SK-N-MC (cell line): ENCODE results near the gene ZDHHC7.

Experiments used
- EZH2 ChIP-seq: fragments of 200-600 bp; sonication (generic); IDR thresholded peaks from one replicate; pipeline ENCODE4 v1.6.1; 2017; ENCODE audit warnings: antibody characterized with exemption
- POLR2AphosphoS5 ChIP-seq: IDR thresholded peaks from 2 replicates; pipeline ENCODE4 v1.6.1; 2012; ENCODE audit warnings: mild to moderate bottlenecking, low read depth, low read length, borderline replicate concordance

DNA sequence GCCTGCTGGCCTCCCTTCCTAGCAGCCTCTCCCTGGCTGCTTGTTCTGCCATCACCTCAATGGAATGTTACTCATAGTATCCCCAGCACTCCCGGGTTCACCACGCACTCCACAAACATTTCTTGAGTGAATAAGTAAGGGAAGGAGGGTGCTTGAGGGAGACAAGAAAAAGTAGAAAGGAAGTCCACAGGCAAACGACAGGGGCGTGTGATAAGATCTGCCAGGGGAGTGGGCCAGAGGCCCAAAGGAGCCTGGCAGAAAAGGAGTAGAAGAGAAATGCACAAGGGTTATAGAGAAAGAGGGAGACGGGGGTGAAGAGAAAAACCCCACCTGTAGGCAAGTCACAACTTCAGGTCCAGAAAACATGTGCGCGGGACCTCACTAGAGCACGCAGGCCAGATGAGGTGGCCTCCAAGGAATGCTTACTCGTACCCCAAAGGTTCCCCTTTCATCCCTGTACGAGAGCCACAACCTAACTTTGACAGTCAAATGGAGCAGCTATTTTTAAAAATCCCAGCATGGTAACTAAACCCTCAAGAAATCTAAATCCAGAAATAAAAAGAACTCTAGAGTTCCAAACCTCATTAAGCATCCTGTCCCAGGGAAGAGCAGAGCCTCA lies 6.6 kb downstream of the ZDHHC7 start:
- TF ChIP-seq POLR2AphosphoS5 = no peak
- TF ChIP-seq EZH2 = no peak
